ENCODE results near the gene GDF15. TPM values are rescaled to one million over a fixed set of nuclear protein-coding genes. Genes with fewer than 3 reads are reported as not detected.
A peak's percentile ranks its signal among the peaks of the same experiment; 100 is the strongest.

GDF15 gene
- total RNA-seq, 1 experiment from 2014 or later: 27.3 TPM

DNA sequence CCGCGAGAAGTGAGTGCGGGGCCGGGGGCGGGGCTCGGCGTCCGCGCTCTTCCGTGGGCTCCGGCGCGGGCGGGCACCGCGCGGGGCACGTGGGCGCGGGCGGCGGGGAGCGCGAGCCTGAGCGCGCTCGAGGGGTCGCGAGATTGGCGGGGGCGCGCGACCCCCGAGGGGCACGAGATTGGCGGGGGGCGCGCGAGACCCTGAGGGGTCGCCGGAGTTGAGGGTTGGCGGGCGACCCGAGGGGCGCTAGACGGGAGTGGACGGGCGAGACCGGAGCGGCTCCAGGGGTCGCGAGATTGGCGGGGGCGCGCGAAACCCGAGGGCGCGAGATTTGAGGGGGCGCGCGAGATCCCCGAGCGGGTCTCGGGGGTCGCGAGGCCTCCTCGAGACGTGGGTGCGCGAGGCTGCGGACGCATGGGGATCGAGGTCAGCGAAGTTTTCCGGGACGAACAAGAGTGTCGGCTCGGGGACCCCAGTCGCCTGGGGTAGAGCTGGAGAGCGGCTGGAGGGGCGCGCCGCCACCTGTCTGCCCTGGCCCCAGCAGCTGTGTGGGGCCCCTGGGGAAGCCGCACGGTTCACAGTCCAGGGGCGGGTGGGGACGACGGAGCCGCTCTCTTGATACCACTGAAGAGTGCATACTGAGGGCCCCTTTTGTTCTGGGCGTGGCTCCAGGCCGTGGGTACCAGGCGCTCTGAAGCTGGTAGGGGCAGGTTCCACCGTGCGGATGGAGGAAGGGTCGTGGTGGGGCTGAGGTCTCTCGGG is 33.9 kb downstream of the GDF15 start:
- Mint-ChIP-seq H3K27ac (no peak overlapping the region), H3K9me3 (no peaks in the 10 kb centered on the region), H3K27me3 (ENCODE audit: low read depth) (peaks cover 32% of the 10 kb centered on the region), H3K36me3 (no peaks in the 10 kb centered on the region), H3K4me1 (peaks cover 33% of the 10 kb centered on the region), H3K4me3 (peak overlapping the region; percentile 72)
- ChIA-PET CTCF (interaction anchor here (0.8 to 9.7 kb wide), 20 partner anchors 9 to 307 kb away, joined by 3 to 94 read pairs (median 5); partner anchors contain the start of genes GDF15 and REX1BD), POLR2A (interaction anchor here (1.5 to 3.0 kb wide), 2 partner anchors 8 to 15 kb away, joined by 6 to 12 read pairs; no protein-coding TSS in a partner anchor)
- no peak for TF ChIP-seq SMAD4 (CRISPR knock-in tag; IDR thresholded peaks at IDR 0.05)
- no peak for TF ChIP-seq ZNF138 (CRISPR knock-in tag; conservative IDR thresholded peaks at IDR 0.05)
- 0 out of 2 replicates have a peak, but pooled peaks have one; percentile 26 for TF ChIP-seq ETV6 (CRISPR knock-in tag; IDR thresholded peaks at IDR 0.05)
- TF ChIP-seq KAT7 (CRISPR knock-in tag; IDR thresholded peaks at IDR 0.05; ENCODE audit: borderline replicate concordance): peak; percentile 30; the same call in 1 of the 2 replicates
- TF ChIP-seq GABPB1 (CRISPR knock-in tag; IDR thresholded peaks at IDR 0.05): peak; percentile 28; the same call in 1 of the 2 replicates
- no peak for TF ChIP-seq USF2 (CRISPR knock-in tag; IDR thresholded peaks at IDR 0.05)
- no peak for TF ChIP-seq EMX1 (CRISPR knock-in tag; IDR thresholded peaks at IDR 0.05)
- TF ChIP-seq CREB1 (CRISPR knock-in tag; IDR thresholded peaks at IDR 0.05): no peak
- no peak for TF ChIP-seq ATF1 (CRISPR knock-in tag; IDR thresholded peaks at IDR 0.05)
- DNase-seq (ENCODE audit: low spot score) (no peak), ATAC-seq (no peak)

GRCh38 chr19:18420930-18421329 is 35.0 kb downstream of the GDF15 start:
- ChIA-PET CTCF (interaction anchor here (0.6 to 3.0 kb wide), 5 partner anchors 8 to 142 kb away, joined by 3 to 31 read pairs (median 4); no protein-coding TSS in a partner anchor), POLR2A (interaction anchor here (0.7 kb wide), 1 partner anchor 104 kb away, joined by 3 read pairs; no protein-coding TSS in a partner anchor)
- peaks cover 32% of the 10 kb centered on the region for H3K27me3 Mint-ChIP-seq (ENCODE audit: low read depth)
- peak overlapping the region; percentile 72 for H3K4me3 Mint-ChIP-seq
- H3K27ac Mint-ChIP-seq: no peak overlapping the region
- H3K4me1 Mint-ChIP-seq: peaks cover 33% of the 10 kb centered on the region
- H3K9me3 Mint-ChIP-seq: no peaks in the 10 kb centered on the region
- DNase-seq (ENCODE audit: low spot score): no peak
- H3K36me3 Mint-ChIP-seq: no peaks in the 10 kb centered on the region
- ATAC-seq: no peak
- TF ChIP-seq OVOL2 (CRISPR knock-in tag; IDR thresholded peaks at IDR 0.05; ENCODE audit: borderline replicate concordance) (no peak), PRDM15 (CRISPR knock-in tag; IDR thresholded peaks at IDR 0.05) (no peak), RELA (CRISPR knock-in tag; IDR thresholded peaks at IDR 0.05; ENCODE audit: borderline replicate concordance) (no peak), ZNF263 (CRISPR knock-in tag; IDR thresholded peaks at IDR 0.05; ENCODE audit: low read depth) (no peak), E2F5 (CRISPR knock-in tag; IDR thresholded peaks at IDR 0.05) (no peak), USF1 (CRISPR knock-in tag; IDR thresholded peaks at IDR 0.05) (no peak), MXD4 (CRISPR knock-in tag; IDR thresholded peaks at IDR 0.05; ENCODE audit: borderline replicate concordance) (no peak), ELF4 (CRISPR knock-in tag; IDR thresholded peaks at IDR 0.05; ENCODE audit: low read depth) (no peak), PRRX2 (CRISPR knock-in tag; IDR thresholded peaks at IDR 0.05) (no peak), EMX1 (CRISPR knock-in tag; IDR thresholded peaks at IDR 0.05) (no peak), ZNF121 (CRISPR knock-in tag; IDR thresholded peaks at IDR 0.05) (no peak), ATF1 (CRISPR knock-in tag; IDR thresholded peaks at IDR 0.05) (no peak), JAZF1 (CRISPR knock-in tag; IDR thresholded peaks at IDR 0.05) (no peak)
- TF ChIP-seq, protein P1, sequence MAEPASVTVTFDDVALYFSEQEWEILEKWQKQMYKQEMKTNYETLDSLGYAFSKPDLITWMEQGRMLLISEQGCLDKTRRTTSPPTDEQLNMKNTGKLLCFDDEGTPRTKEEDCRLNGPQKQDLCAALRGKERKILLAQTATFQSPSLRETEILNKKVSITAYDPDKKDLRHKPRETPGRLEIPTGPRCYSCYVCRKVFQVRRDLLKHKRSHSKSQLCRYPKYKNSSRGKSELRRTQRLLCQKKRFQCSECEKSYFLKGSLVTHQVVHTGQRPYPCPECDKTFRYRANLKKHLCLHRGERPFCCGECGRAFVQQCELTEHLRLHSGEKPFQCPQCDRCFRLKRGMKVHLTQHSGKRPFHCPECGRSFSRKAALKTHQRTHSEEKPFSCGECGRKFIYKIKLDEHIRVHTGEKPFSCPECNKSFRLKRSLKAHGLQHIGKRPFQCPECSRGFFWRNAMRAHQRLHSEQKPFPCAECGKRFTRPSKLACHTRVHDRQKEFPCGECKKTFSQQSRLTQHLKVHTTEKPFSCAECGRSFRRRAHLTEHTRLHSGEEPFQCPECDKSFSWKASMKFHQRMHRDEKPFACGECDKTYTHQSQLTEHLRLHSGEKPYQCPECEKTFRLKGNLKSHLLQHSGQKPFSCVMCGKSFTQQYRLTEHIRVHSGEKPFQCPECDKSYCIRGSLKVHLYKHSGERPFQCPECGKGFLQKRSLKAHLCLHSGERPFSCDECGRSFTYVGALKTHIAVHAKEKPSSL (CRISPR knock-in tag; conservative IDR thresholded peaks at IDR 0.05): no peak
- TF ChIP-seq, protein P2, sequence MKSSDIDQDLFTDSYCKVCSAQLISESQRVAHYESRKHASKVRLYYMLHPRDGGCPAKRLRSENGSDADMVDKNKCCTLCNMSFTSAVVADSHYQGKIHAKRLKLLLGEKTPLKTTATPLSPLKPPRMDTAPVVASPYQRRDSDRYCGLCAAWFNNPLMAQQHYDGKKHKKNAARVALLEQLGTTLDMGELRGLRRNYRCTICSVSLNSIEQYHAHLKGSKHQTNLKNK (CRISPR knock-in tag; IDR thresholded peaks at IDR 0.05): no peak

All from WTC11 (cell line).